Endothelial cell of umbilical vein (primary cell): ENCODE data around the gene CRACR2B. TPM values are rescaled to one million over a fixed set of nuclear protein-coding genes. Genes with fewer than 3 reads are reported as not detected.

ENCODE experiments used
- BruUV-seq: library from RNA; stranded (reverse); fragments of 400-500 nt; replicated peaks from 2 replicates; lab custom pipeline; 2021; lab: Mats Ljungman, UMichigan
- CTCF ChIA-PET: fragments of 300-600, 350-600 bp; sonication (Branson Sonifier 250); formaldehyde crosslinking; loops from one replicate; lab custom pipeline; 2021; ENCODE audit warnings: antibody characterized with exemption, inconsistent platforms; lab: Charles Lee
- POLR2A ChIA-PET: fragments of 300-600, 350-600 bp; sonication (Branson Sonifier 250); formaldehyde crosslinking; loops from one replicate; lab custom pipeline; 2021; ENCODE audit warnings: antibody characterized with exemption, inconsistent platforms; lab: Charles Lee
- DNase-seq: peaks from one replicate; pipeline ENCODE4 v3.0.0-alpha.2; 2011; ENCODE audit warnings: low read depth, low spot score
- FAIRE-seq: peaks from 2 replicates; lab custom pipeline; 2011; peaks lifted over from hg19 to GRCh38; lab: Jason Lieb, UNC
- H2AFZ ChIP-seq: 2 replicates; pipeline ENCODE4 v1.6.0; 2012; ENCODE audit warnings: low read depth, low read length, control low read depth, inconsistent platforms
- H3K27ac ChIP-seq: 2 replicates; pipeline ENCODE4 v1.5.1; 2011; ENCODE audit warnings: low read depth, mild to moderate bottlenecking, control low read depth, low read length, moderate library complexity; ENCODE audit not compliant: insufficient read depth
- H3K27me3 ChIP-seq, 2 experiments: 2 replicates each; pipeline versions ENCODE4 v1.6.0 to v1.6.1; 2011; ENCODE audit warnings: low read length in 2 of 2, mixed read lengths in 1 of 2; ENCODE audit not compliant: control insufficient read depth in 2 of 2, insufficient read depth in 2 of 2
- H3K36me3 ChIP-seq, 2 experiments: 2 replicates in 1 of 2; 3 replicates in 1 of 2; pipeline ENCODE4 v1.5.1; 2011; ENCODE audit warnings: low read length in 2 of 2, mild to moderate bottlenecking in 1 of 2, moderate library complexity in 1 of 2; ENCODE audit not compliant: control insufficient read depth in 2 of 2, insufficient read depth in 2 of 2; ENCODE audit errors: extremely low read depth in 1 of 2
- H3K4me1 ChIP-seq: 3 replicates; pipeline ENCODE4 v1.5.1; 2011; ENCODE audit warnings: mild to moderate bottlenecking, low read length; ENCODE audit not compliant: control insufficient read depth, insufficient read depth; ENCODE audit errors: extremely low read depth
- H3K4me2 ChIP-seq: 2 replicates; pipeline ENCODE4 v1.6.1; 2011; ENCODE audit warnings: low read length, control low read depth, mixed read lengths; ENCODE audit not compliant: insufficient read depth
- H3K4me3 ChIP-seq, 3 experiments: fragments of 200-600 bp in 1 of 3; sonication (generic), shearing (Covaris generic) in 1 of 3; replicated peaks in 1 of 3; 2 replicates each; pipeline ENCODE4 v1.5.1; 2011 to 2016; ENCODE audit warnings: control low read depth in 3 of 3, low read length in 3 of 3, mild to moderate bottlenecking in 2 of 3, inconsistent platforms in 1 of 3, low read depth in 1 of 3, moderate library complexity in 1 of 3; ENCODE audit not compliant: insufficient read depth in 1 of 3
- H3K79me2 ChIP-seq: 2 replicates; pipeline ENCODE4 v1.6.0; 2012; ENCODE audit warnings: low read length, inconsistent platforms; ENCODE audit not compliant: control insufficient read depth, insufficient read depth
- H3K9ac ChIP-seq: replicated peaks from 2 replicates; pipeline ENCODE3; 2011; ENCODE audit warnings: low read length, control low read depth; ENCODE audit not compliant: insufficient read depth; ENCODE audit errors: extremely low read depth
- H3K9me1 ChIP-seq: replicated peaks from 3 replicates; pipeline ENCODE4 v1.6.0; 2011; ENCODE audit warnings: mild to moderate bottlenecking, low read length; ENCODE audit not compliant: control insufficient read depth, insufficient read depth; ENCODE audit errors: extremely low read depth
- H3K9me3 ChIP-seq: replicated peaks from 2 replicates; pipeline ENCODE4 v1.5.1; 2012; ENCODE audit warnings: low read length, inconsistent platforms; ENCODE audit not compliant: control insufficient read depth, insufficient read depth
- H4K20me1 ChIP-seq: replicated peaks from 2 replicates; pipeline ENCODE3; 2011; ENCODE audit warnings: mild to moderate bottlenecking, low read length; ENCODE audit not compliant: control insufficient read depth, insufficient read depth; ENCODE audit errors: extremely low read depth
- EZH2 ChIP-seq: IDR thresholded peaks from 2 replicates; pipeline ENCODE4 v1.6.1; 2012; ENCODE audit warnings: borderline replicate concordance, low read depth, mild to moderate bottlenecking, moderate library complexity, low read length, inconsistent platforms; ENCODE audit not compliant: severe bottlenecking
- FOS ChIP-seq: IDR thresholded peaks from 2 replicates; pipeline ENCODE4 v1.6.1; 2011; ENCODE audit warnings: mild to moderate bottlenecking, low read length, moderate library complexity, borderline replicate concordance; ENCODE audit not compliant: insufficient read depth
- GATA2 ChIP-seq: IDR thresholded peaks from 2 replicates; pipeline ENCODE4 v1.7.0; 2011; ENCODE audit warnings: low read depth, mild to moderate bottlenecking, moderate library complexity, mixed read lengths, low read length; ENCODE audit not compliant: insufficient read length, insufficient read depth
- JUN ChIP-seq: IDR thresholded peaks from 2 replicates; pipeline ENCODE4 v1.6.1; 2011; ENCODE audit warnings: borderline replicate concordance, low read depth; ENCODE audit not compliant: insufficient read length, insufficient read depth
- MAX ChIP-seq: IDR thresholded peaks from 2 replicates; pipeline ENCODE4 v1.6.1; 2011; ENCODE audit not compliant: insufficient read depth, insufficient read length
- MYC ChIP-seq: IDR thresholded peaks from one replicate; pipeline ENCODE4 v1.6.1; 2011; ENCODE audit warnings: mild to moderate bottlenecking, low read depth, low read length
- POLR2A ChIP-seq: IDR thresholded peaks from 2 replicates; pipeline ENCODE4 v1.6.1; 2012; ENCODE audit warnings: low read depth, mild to moderate bottlenecking, control low read depth, low read length
- POLR2AphosphoS5 ChIP-seq: IDR thresholded peaks from 2 replicates; pipeline ENCODE4 v1.6.1; 2012; ENCODE audit warnings: low read depth, mild to moderate bottlenecking, control low read depth, low read length, moderate library complexity; ENCODE audit not compliant: insufficient read depth
- dilution Hi-C: fragments of 300-500 bp; cut with MboI; formaldehyde crosslinking; loops from one replicate; pipeline ENCODE4 v1.15.0; 2019; ENCODE audit warnings: low sequenced_read_pairs; ENCODE audit not compliant: extremely low pct_ligation_motif_present
- intact Hi-C: fragments of 100-400 bp; cut with micrococcal nuclease; formaldehyde crosslinking; loops from one replicate; pipeline ENCODE4 v1.10.0; 2022
- polyA plus RNA-seq, 4 experiments: library from polyadenylated mRNA; depleted of rRNA in 3 of 4; stranded (reverse) in 3 of 4; unstranded in 1 of 4; fragments of >200 nt; gene quantifications; 2 replicates each; pipeline versions ENCODE4 v1.2.1 to v1.2.3, GENCODE V29; 2011 to 2012; ENCODE audit warnings: missing spikeins in 1 of 4
- total RNA-seq: library from RNA; stranded (reverse); gene quantifications from 2 replicates; pipeline ENCODE4 v1.2.3, GENCODE V29; 2021
- TF ChIP-seq, protein P1 (sequence below), 2 donors: IDR thresholded peaks; 1 replicate in 1 of 2; 2 replicates in 1 of 2; pipeline ENCODE4 v1.5.1; 2011; ENCODE audit warnings: low read length in 2 of 2, mild to moderate bottlenecking in 2 of 2, moderate library complexity in 2 of 2, control low read depth in 1 of 2, inconsistent platforms in 1 of 2, low read depth in 1 of 2; ENCODE audit not compliant: insufficient read depth in 1 of 2; ENCODE audit errors: extremely low read depth in 1 of 2

CRACR2B gene
- total and polyA plus RNA-seq, 2 donors (not counting 3 experiments of a cell fraction or from before 2014, with no cell fraction given) = 8.4 to 9.3 TPM

DNA sequence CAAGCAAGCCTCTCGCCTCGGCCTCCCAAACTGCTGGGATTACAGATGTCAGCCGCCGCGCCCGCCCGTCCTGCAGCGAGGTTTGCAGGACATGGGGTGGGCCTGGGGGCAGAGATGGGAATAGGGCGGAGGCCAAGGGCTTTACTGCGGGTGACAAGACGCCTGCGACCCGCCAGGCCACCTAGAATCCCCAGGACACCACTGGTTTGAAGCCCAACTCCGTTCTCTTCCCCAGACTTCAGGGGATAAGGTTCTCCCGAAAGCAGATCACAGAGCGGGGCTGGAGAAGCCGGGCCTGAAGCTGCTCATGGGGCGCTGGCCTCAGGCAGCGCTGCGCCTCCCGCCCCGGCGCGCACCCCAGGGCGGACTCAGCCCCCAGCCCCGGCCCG lies 14.3 kb downstream of the CRACR2B start:
- intact Hi-C loops = no loop called here
- peaks cover 56% of the 10 kb centered on the region for H3K79me2 ChIP-seq
- FAIRE-seq (no peak), DNase-seq (no peak)
- H4K20me1 ChIP-seq = no peaks in the 10 kb centered on the region
- no peaks in the 10 kb centered on the region for H3K27me3 ChIP-seq
- peak overlapping the region; percentile 95 for H3K27ac ChIP-seq
- no peaks in the 10 kb centered on the region for H3K9me1 ChIP-seq
- dilution Hi-C loops = no loop called here
- H3K4me2 ChIP-seq = peak overlapping the region; percentile 18
- POLR2A ChIA-PET = interaction anchor here (1.0 to 4.1 kb wide), 4 partner anchors 8 to 22 kb away, joined by 3 to 28 read pairs (median 20); partner anchors contain the start of genes CD151 and PNPLA2
- peaks cover 38% of the 10 kb centered on the region for H3K4me1 ChIP-seq
- no peaks in the 10 kb centered on the region for H3K9me3 ChIP-seq
- no peak overlapping the region for H2AFZ ChIP-seq
- H3K36me3 ChIP-seq = peaks cover 22 to 33% of the 10 kb centered on the region in 2 experiments
- H3K9ac ChIP-seq = peak overlapping the region; percentile 92
- TF ChIP-seq MYC = no peak
- no peak for TF ChIP-seq MAX
- TF ChIP-seq POLR2A = no peak
- TF ChIP-seq, protein P1, sequence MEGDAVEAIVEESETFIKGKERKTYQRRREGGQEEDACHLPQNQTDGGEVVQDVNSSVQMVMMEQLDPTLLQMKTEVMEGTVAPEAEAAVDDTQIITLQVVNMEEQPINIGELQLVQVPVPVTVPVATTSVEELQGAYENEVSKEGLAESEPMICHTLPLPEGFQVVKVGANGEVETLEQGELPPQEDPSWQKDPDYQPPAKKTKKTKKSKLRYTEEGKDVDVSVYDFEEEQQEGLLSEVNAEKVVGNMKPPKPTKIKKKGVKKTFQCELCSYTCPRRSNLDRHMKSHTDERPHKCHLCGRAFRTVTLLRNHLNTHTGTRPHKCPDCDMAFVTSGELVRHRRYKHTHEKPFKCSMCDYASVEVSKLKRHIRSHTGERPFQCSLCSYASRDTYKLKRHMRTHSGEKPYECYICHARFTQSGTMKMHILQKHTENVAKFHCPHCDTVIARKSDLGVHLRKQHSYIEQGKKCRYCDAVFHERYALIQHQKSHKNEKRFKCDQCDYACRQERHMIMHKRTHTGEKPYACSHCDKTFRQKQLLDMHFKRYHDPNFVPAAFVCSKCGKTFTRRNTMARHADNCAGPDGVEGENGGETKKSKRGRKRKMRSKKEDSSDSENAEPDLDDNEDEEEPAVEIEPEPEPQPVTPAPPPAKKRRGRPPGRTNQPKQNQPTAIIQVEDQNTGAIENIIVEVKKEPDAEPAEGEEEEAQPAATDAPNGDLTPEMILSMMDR (IDR thresholded peaks at IDR 0.05; ENCODE audit: extremely low read depth in 1 of 2, insufficient read depth in 1 of 2, low read depth in 1 of 2, low read length in 2 of 2) = no peak
- no peak for TF ChIP-seq FOS
- TF ChIP-seq EZH2 = no peak
- TF ChIP-seq GATA2 = no peak
- no peak for TF ChIP-seq JUN
- no peak for TF ChIP-seq POLR2AphosphoS5
- CTCF ChIA-PET = no interaction called here
- H3K4me3 ChIP-seq = peak overlapping the region; percentile 84 to 95 (median 94)
- BruUV-seq = TSS peak; percentile 67
